Measurements from ENCODE around the gene DMD.
"Not testable (repeated sequence)": the region's sequence is repeated elsewhere in the genome, so short reads cannot be mapped to it uniquely, and the experiment has no call there.

DNA sequence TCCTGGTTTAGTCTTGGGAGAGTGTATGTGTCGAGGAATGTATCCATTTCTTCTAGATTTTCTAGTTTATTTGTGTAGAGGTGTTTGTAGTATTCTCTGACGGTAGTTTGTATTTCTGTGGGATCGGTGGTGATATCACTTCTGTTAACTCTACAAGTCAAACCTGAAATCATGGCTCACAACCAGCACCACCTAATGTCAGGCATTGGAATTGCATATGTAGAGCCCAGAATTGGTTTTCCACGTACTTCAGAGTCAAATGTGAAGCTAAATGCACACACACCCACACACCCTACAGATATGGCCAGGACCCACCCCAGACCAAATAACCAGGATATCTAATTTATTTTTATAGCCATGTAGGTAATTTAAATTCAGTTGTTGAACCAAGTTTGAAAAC is 964.7 kb downstream of the DMD start:
- TF ChIP-seq, protein P1, sequence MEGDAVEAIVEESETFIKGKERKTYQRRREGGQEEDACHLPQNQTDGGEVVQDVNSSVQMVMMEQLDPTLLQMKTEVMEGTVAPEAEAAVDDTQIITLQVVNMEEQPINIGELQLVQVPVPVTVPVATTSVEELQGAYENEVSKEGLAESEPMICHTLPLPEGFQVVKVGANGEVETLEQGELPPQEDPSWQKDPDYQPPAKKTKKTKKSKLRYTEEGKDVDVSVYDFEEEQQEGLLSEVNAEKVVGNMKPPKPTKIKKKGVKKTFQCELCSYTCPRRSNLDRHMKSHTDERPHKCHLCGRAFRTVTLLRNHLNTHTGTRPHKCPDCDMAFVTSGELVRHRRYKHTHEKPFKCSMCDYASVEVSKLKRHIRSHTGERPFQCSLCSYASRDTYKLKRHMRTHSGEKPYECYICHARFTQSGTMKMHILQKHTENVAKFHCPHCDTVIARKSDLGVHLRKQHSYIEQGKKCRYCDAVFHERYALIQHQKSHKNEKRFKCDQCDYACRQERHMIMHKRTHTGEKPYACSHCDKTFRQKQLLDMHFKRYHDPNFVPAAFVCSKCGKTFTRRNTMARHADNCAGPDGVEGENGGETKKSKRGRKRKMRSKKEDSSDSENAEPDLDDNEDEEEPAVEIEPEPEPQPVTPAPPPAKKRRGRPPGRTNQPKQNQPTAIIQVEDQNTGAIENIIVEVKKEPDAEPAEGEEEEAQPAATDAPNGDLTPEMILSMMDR (IDR thresholded peaks at IDR 0.05; ENCODE audit: low read depth, low read length): peak; percentile 54
- TF ChIP-seq EZH2phosphoT487 (IDR thresholded peaks at IDR 0.05; ENCODE audit: low read depth): not testable (repeated sequence)

All from OCI-LY3 (cell line).